KMS-11 (cell line): ENCODE measurements around the gene PTPRN2.

ENCODE experiments used
- H2AFZ ChIP-seq: fragments of 200-600 bp; sonication (generic); 2 replicates; pipeline ENCODE4 v1.6.1; 2016; ENCODE audit warnings: antibody characterized with exemption, mixed run types, low read depth
- H3K27ac ChIP-seq: fragments of 200-600 bp; sonication (generic); 2 replicates; pipeline ENCODE4 v1.6.1; 2016; ENCODE audit warnings: mild to moderate bottlenecking, mixed run types
- H3K27me3 ChIP-seq: fragments of 200-600 bp; sonication (generic); 2 replicates; pipeline ENCODE4 v1.6.1; 2017; ENCODE audit warnings: mild to moderate bottlenecking, low read depth, mixed run types, moderate library complexity; ENCODE audit not compliant: insufficient read depth
- H3K36me3 ChIP-seq: fragments of 200-600 bp; sonication (generic); 2 replicates; pipeline ENCODE4 v1.6.1; 2017; ENCODE audit warnings: mild to moderate bottlenecking, mixed run types; ENCODE audit not compliant: insufficient read depth
- H3K4me1 ChIP-seq: fragments of 200-600 bp; sonication (generic); 2 replicates; pipeline ENCODE4 v1.6.1; 2016; ENCODE audit warnings: mild to moderate bottlenecking, low read depth, mixed run types; ENCODE audit not compliant: poor library complexity, severe bottlenecking
- H3K4me2 ChIP-seq: fragments of 200-600 bp; sonication (generic); 2 replicates; pipeline ENCODE4 v1.7.0; 2016; ENCODE audit warnings: mild to moderate bottlenecking, mixed run types
- H3K4me3 ChIP-seq: fragments of 200-600 bp; sonication (generic); IDR thresholded peaks from 2 replicates; pipeline ENCODE4 v1.6.1; 2017; ENCODE audit warnings: low read depth, low read length, mixed read lengths; ENCODE audit not compliant: insufficient read depth
- H3K79me2 ChIP-seq: fragments of 200-600 bp; sonication (generic); 2 replicates; pipeline ENCODE4 v1.6.1; 2016; ENCODE audit warnings: low read depth, mixed run types; ENCODE audit not compliant: insufficient read depth
- H3K9ac ChIP-seq: fragments of 200-600 bp; sonication (generic); 2 replicates; pipeline ENCODE4 v1.6.1; 2016; ENCODE audit warnings: mild to moderate bottlenecking, mixed run types
- H4K20me1 ChIP-seq: fragments of 200-600 bp; sonication (generic); 2 replicates; pipeline ENCODE4 v1.6.1; 2016; ENCODE audit warnings: mild to moderate bottlenecking, mixed run types; ENCODE audit not compliant: insufficient read depth
- CTCF ChIP-seq: fragments of 200-600 bp; sonication (generic); conservative IDR thresholded peaks from 2 replicates; pipeline ENCODE4 v1.6.1; 2017; ENCODE audit warnings: low read depth, mild to moderate bottlenecking, antibody characterized with exemption, low read length, moderate library complexity, mixed read lengths

The PTPRN2 gene

GRCh38 chr7:158094671-158095226 is 492.9 kb downstream of the PTPRN2 start:
- H3K4me1 ChIP-seq, result no peaks in the 10 kb centered on the region
- H3K4me2 ChIP-seq, result no peak overlapping the region
- H4K20me1 ChIP-seq, result no peaks in the 10 kb centered on the region
- no peak overlapping the region for H3K27ac ChIP-seq
- no peak overlapping the region for H3K9ac ChIP-seq
- no peak for TF ChIP-seq CTCF
- no peaks in the 10 kb centered on the region for H3K79me2 ChIP-seq
- no peak overlapping the region for H3K4me3 ChIP-seq
- no peaks in the 10 kb centered on the region for H3K36me3 ChIP-seq
- no peak overlapping the region for H2AFZ ChIP-seq
- H3K27me3 ChIP-seq, result peaks cover 5% of the 10 kb centered on the region; the same call in 1 of the 2 replicates

- Histone ChIP-seq H3K79me2 (no peaks in the 10 kb centered on the region), H3K27me3 (peaks cover 5% of the 10 kb centered on the region; the same call in 1 of the 2 replicates), H3K36me3 (no peaks in the 10 kb centered on the region), H3K4me2 (no peak overlapping the region), H2AFZ (no peak overlapping the region), H4K20me1 (no peaks in the 10 kb centered on the region), H3K9ac (no peak overlapping the region), H3K27ac (no peak overlapping the region), H3K4me3 (no peak overlapping the region), H3K4me1 (no peaks in the 10 kb centered on the region)
- TF ChIP-seq CTCF, result no peak
Measured at GRCh38 chr7:158094046-158094445, 493.6 kb downstream of the PTPRN2 start.

- no peak for TF ChIP-seq CTCF
- H3K9ac ChIP-seq, result no peak overlapping the region
- no peaks in the 10 kb centered on the region for H3K36me3 ChIP-seq
- no peaks in the 10 kb centered on the region for H3K79me2 ChIP-seq
- H2AFZ ChIP-seq, result no peak overlapping the region
- H3K4me1 ChIP-seq, result no peaks in the 10 kb centered on the region
- H4K20me1 ChIP-seq, result no peaks in the 10 kb centered on the region
- H3K27me3 ChIP-seq, result peaks cover 5% of the 10 kb centered on the region; the same call in 1 of the 2 replicates
- H3K27ac ChIP-seq, result no peak overlapping the region
- H3K4me2 ChIP-seq, result no peak overlapping the region
- H3K4me3 ChIP-seq, result no peak overlapping the region
Measured at GRCh38 chr7:158093156-158093796, 494.3 kb downstream of the PTPRN2 start.

GRCh38 chr7:158087196-158087595 is 500.4 kb downstream of the PTPRN2 start:
- H3K4me1 ChIP-seq, result no peaks in the 10 kb centered on the region
- no peak overlapping the region for H2AFZ ChIP-seq
- H3K79me2 ChIP-seq, result no peaks in the 10 kb centered on the region
- no peak for TF ChIP-seq CTCF
- H3K27ac ChIP-seq, result no peak overlapping the region
- H3K9ac ChIP-seq, result no peak overlapping the region
- H3K4me3 ChIP-seq, result no peak overlapping the region
- no peaks in the 10 kb centered on the region for H3K27me3 ChIP-seq
- no peaks in the 10 kb centered on the region for H3K36me3 ChIP-seq
- no peaks in the 10 kb centered on the region for H4K20me1 ChIP-seq
- H3K4me2 ChIP-seq, result no peak overlapping the region
